ENCODE measurements around the gene RPL15.

- TF ChIP-seq POLR2AphosphoS5 (IDR thresholded peaks at IDR 0.05; ENCODE audit: low read depth, low read length) (no peak), POLR2A (IDR thresholded peaks at IDR 0.05; ENCODE audit: low read depth, low read length) (no peak), SPI1 (IDR thresholded peaks at IDR 0.05; ENCODE audit: low read depth, low read length) (no peak)
Measured at GRCh38 chr3:23966328-23966727, 49.4 kb downstream of the RPL15 start.

Measured in GM12891 (cell line).